GM19193 (cell line): ENCODE results near the gene INPP4B.

Source experiments
- POLR2A ChIP-seq: IDR thresholded peaks from 4 replicates; pipeline ENCODE4 v1.6.1; 2011; ENCODE audit not compliant: insufficient read depth, insufficient read length; ENCODE audit errors: extremely low read depth

INPP4B gene

GRCh38 chr4:142473218-142473959, 372.7 kb downstream of the INPP4B start:
- TF ChIP-seq POLR2A = no peak

DNA sequence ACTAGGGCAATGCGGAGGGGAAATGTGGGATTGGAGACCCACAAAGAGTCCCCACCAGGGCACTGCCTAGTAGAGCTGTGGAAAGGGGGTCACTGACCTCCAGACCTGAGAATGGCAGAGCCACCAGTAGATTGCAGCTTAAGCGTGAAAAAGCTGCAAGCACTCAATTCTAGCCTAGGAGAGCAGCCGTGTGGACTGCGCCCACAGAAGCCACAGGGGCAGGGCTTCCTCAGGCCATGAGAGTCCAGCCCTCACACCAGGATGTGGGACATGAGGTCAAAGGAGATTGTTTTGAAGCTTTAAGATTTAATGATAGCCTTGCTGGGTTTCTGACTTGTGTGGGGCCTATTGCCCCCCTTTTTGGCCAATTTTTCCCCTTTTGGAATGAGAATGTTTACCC, 379.0 kb downstream of the INPP4B start:
- no peak for TF ChIP-seq POLR2A

- no peak for TF ChIP-seq POLR2A
Observed at GRCh38 chr4:142465526-142465925, 380.6 kb downstream of the INPP4B start.

GRCh38 chr4:142463206-142463605, 382.9 kb downstream of the INPP4B start:
- no peak for TF ChIP-seq POLR2A

GRCh38 chr4:142452161-142452855, 393.8 kb downstream of the INPP4B start:
- no peak for TF ChIP-seq POLR2A

DNA sequence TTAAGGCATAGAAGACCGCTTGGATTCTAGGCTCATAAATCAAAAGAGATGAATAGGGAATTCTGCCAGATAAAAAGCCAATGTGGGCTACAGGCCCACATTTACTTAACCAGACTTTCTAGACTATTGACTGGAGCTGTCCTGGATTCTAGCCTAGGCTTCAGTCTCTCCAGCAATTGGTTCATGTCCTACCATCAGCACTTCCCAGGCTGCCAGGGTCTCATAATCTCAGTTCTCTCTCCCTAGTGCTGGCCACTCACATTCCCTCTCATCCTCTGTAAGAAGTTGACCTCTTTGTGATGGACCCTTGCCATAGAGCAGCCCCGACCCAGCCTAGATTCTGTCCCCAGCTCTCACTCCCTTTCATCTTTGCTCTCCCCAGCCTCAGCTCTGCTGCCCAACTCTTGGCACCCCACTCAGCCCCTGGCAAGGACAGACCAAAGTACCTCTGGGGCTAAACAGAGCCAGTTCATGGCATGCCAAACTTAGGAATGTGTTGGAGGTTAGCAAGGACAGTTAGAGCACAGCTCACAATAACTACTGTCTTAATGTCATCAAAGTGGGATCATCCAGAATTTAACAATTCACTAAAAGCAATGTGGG, 396.2 kb downstream of the INPP4B start:
- TF ChIP-seq POLR2A = no peak

DNA sequence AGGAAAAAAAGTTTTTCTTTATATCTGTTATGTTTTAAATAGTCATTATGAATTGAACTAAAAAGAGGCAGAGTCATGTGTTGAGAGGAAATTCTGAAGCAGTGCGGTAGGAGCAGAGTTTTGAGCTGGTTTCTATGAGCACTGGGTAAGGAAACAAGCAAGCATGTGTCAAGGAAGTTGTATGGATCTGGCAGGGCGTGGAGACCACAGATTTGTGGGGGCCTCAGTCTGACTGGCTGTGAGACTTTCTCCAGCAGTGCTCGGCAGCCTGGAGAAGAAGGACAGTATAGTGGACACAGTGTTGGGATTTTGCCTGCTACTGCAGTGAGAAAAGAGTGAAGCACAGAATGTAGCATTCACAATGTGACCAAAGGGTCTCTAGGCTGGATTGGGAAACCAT, 399.1 kb downstream of the INPP4B start:
- TF ChIP-seq POLR2A = no peak

- no peak for TF ChIP-seq POLR2A
Observed at GRCh38 chr4:142443469-142443868, 402.6 kb downstream of the INPP4B start.

DNA sequence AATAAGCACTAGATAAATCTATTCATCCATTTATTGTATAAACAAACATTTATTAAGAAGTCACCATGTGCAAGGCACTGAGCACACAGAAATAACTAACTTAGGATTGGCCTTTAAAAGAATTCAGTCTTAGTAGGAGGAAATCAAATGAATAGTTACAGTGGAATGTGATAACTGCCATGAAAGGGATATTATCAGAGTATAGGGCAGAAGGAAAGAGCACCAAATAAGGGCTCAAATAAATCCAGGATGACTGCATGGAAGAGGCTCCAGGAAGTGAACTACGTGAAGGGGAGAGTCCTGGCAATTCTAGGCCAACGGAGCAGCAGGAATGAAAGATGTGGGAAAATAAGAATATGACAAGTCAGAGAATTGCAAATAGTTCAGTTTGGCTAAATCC, 406.0 kb downstream of the INPP4B start:
- TF ChIP-seq POLR2A = no peak

DNA sequence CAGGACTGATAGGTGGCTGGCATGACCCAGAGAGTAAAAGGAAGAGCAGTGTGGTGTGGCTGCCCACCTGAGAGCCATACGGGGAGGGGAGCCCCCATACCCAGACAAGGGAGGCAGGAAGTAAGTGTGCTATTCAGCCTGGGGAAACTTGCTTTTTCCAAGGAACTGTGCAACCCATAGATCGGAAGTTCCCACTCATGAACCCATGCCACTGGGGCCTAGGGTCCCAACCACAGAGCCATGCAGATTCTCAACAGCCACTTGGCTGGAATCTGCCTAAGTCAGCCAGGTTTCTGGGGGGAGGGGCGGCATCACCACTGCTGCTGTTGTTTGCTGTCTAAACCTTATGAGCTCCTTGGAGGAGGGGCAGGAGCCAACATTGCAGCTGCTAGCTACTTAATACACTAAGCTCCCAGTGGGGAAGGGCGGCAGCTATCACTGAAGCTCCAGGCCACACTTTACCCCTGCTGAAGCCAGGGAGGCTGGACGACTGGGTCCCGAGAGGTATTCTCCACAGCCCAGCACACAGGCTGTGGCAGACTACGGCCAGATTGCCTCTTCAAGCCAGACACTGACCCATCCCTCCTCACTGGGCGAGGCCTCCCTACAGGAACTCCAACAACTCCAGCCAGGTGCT, 410.4 kb downstream of the INPP4B start:
- TF ChIP-seq POLR2A = no peak

- no peak for TF ChIP-seq POLR2A
Observed at GRCh38 chr4:142434519-142435224, 411.4 kb downstream of the INPP4B start.

- no peak for TF ChIP-seq POLR2A
Observed at GRCh38 chr4:142428715-142429114, 417.4 kb downstream of the INPP4B start.

GRCh38 chr4:142427456-142427855, 418.6 kb downstream of the INPP4B start:
- no peak for TF ChIP-seq POLR2A

DNA sequence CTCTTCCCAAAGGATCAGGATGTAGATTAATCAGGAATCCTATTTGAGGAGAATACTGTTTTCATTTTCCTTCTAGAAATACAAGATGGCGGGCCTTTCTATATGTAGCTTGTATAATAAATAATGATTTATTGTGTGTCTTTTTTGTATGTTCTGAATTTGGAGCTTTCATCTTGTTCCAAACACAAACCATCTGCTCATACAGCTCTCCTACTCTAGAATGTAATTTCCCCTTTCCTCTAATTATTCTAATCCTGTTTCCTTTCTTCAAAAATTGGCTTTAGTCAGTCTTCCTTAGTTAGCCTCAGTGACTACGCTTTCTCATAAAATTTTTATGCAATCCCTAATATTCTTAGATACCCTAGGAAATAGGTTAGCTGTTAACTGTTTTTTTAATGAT, 422.2 kb downstream of the INPP4B start:
- TF ChIP-seq POLR2A = no peak
